ENCODE measurements around the gene KCNK5.

Gene KCNK5

GRCh38 chr6:39214846-39215639 lies 14.2 kb downstream of the KCNK5 start:
- DNase-seq, result no peak

- DNase-seq, result no peak
These were observed 15.0 kb downstream of the KCNK5 start for GRCh38 chr6:39214120-39214813.

GRCh38 chr6:39213195-39213920 lies 15.9 kb downstream of the KCNK5 start:
- peak; percentile 11 for DNase-seq

- no peak for DNase-seq
These were observed 18.1 kb downstream of the KCNK5 start for GRCh38 chr6:39211183-39211582.

- peak; percentile 55 for DNase-seq
These were observed 18.8 kb downstream of the KCNK5 start for GRCh38 chr6:39210450-39210849.

GRCh38 chr6:39209911-39210310 lies 19.4 kb downstream of the KCNK5 start:
- no peak for DNase-seq

- DNase-seq, result no peak
These were observed 19.9 kb downstream of the KCNK5 start for GRCh38 chr6:39209360-39209811.

GRCh38 chr6:39208223-39208739 lies 21.0 kb downstream of the KCNK5 start:
- no peak for DNase-seq

GRCh38 chr6:39207416-39208222 lies 21.7 kb downstream of the KCNK5 start:
- no peak for DNase-seq

- no peak for DNase-seq
These were observed 23.0 kb downstream of the KCNK5 start for GRCh38 chr6:39206250-39206721.

GRCh38 chr6:39204646-39205244 lies 24.5 kb downstream of the KCNK5 start:
- no peak for DNase-seq

- no peak for DNase-seq
These were observed 25.1 kb downstream of the KCNK5 start for GRCh38 chr6:39204160-39204495.

- no peak for DNase-seq
These were observed 25.7 kb downstream of the KCNK5 start for GRCh38 chr6:39203436-39204159.

- DNase-seq, result no peak
These were observed 27.1 kb downstream of the KCNK5 start for GRCh38 chr6:39202166-39202565.

GRCh38 chr6:39200498-39201020 lies 28.7 kb downstream of the KCNK5 start:
- no peak for DNase-seq

- no peak for DNase-seq
These were observed 29.3 kb downstream of the KCNK5 start for GRCh38 chr6:39199976-39200375.

GRCh38 chr6:39199231-39199940 lies 29.9 kb downstream of the KCNK5 start:
- no peak for DNase-seq

GRCh38 chr6:39198528-39198927 lies 30.7 kb downstream of the KCNK5 start:
- DNase-seq, result no peak

- DNase-seq, result no peak
These were observed 31.3 kb downstream of the KCNK5 start for GRCh38 chr6:39197922-39198500.

GRCh38 chr6:39197521-39197920 lies 31.8 kb downstream of the KCNK5 start:
- DNase-seq, result peak; percentile 11
